Mucosa of descending colon (tissue), 3 donors: ENCODE results near the gene WDFY4. TPM values are rescaled to one million over a fixed set of nuclear protein-coding genes. Genes with fewer than 3 reads are reported as not detected.

Experiments used
- ATAC-seq: fragments of 200-7000 bp; cut with Tn5 transposase; one replicate; pipeline ENCODE4 v1.9.1; 2020; ENCODE audit warnings: mild to moderate bottlenecking, moderate library complexity
- DNase-seq, 3 donors: peaks; one replicate each; pipeline ENCODE4 v3.0.0-alpha.2; 2020
- H3K36me3 ChIP-seq: fragments of 200-600 bp; one replicate; pipeline ENCODE4 v1.8.0; 2021; ENCODE audit warnings: low read depth, mild to moderate bottlenecking
- H3K4me1 ChIP-seq: fragments of 200-600 bp; one replicate; pipeline ENCODE4 v1.8.0; 2021; ENCODE audit warnings: low read depth, mild to moderate bottlenecking
- H3K4me3 ChIP-seq: fragments of 200-600 bp; one replicate; pipeline ENCODE4 v1.8.0; 2021; ENCODE audit warnings: mild to moderate bottlenecking
- H3K9me3 ChIP-seq: fragments of 200-600 bp; one replicate; pipeline ENCODE4 v1.8.0; 2021; ENCODE audit warnings: mild to moderate bottlenecking
- intact Hi-C, 2 donors: fragments of 100-400 bp; cut with DNase I in 1 of 2; cut with micrococcal nuclease in 1 of 2; formaldehyde crosslinking; loops; one replicate each; pipeline versions ENCODE4 v1.11.0 to v1.11.1; 2022; cut with DNase I, micrococcal nuclease
- total RNA-seq, 3 donors: library from RNA; stranded (reverse); fragmentation: NEBNext Ultra II Directional in 2 of 3; extraction: Animal tissue kit (Norgen Biotek cat#: 25700) in 2 of 3; gene quantifications; one replicate each; pipeline versions ENCODE4 v1.2.1 to v1.2.4, GENCODE V29; 2021 to 2023
- TF ChIP-seq, protein P1 (sequence below): fragments of 200-600 bp; IDR thresholded peaks from one replicate; pipeline ENCODE4 v1.8.0; 2022; ENCODE audit warnings: antibody characterized with exemption, mild to moderate bottlenecking
- donor health status: DM: no; HTN: no; CAD: no; lungs with moderate emphysema.
- donor health status: DM: no; HTN: no; CAD: no.
- donor health status: DM: no; HTN: yes; CAD: no.

Gene WDFY4
- total RNA-seq, 3 donors from 2014 or later: 2.1 to 3.3 (median 2.2) TPM

DNA sequence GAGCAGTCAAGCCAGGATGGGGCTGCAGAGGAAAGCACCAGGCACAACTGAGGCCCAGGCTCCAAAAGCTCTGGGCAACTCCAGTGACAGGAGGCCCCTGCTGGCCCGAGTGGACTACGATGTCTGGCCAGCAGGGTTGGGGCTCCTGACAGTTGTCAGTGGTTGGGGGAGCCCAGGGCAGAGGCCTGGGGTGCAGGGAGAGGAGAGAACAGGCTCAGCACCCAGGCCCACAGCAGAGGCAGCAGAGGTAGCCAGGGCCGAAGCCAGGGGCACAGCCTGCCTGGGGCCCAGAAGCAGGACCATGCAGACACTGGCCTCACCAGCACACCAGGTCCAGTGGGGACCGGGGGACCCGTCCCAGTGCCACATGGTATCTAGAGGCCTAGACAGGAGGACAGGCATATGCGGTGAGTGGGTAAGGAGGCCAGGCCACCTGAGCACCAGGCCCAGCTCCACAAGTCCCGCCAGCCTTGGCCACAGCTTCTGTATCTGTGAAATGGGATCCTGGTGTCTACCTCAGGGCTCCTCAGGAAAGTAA, 301.0 kb downstream of the WDFY4 start:
- no peak overlapping the region for H3K4me3 ChIP-seq
- H3K4me1 ChIP-seq: no peaks in the 10 kb centered on the region
- intact Hi-C loops: loop anchor here in 1 of 2 donors (10.0 kb wide), 1 partner anchor 179 kb away; no protein-coding TSS in a partner anchor
- no peaks in the 10 kb centered on the region for H3K9me3 ChIP-seq
- ATAC-seq: no peak
- DNase-seq: no peak
- H3K36me3 ChIP-seq: no peaks in the 10 kb centered on the region
- TF ChIP-seq, protein P1, sequence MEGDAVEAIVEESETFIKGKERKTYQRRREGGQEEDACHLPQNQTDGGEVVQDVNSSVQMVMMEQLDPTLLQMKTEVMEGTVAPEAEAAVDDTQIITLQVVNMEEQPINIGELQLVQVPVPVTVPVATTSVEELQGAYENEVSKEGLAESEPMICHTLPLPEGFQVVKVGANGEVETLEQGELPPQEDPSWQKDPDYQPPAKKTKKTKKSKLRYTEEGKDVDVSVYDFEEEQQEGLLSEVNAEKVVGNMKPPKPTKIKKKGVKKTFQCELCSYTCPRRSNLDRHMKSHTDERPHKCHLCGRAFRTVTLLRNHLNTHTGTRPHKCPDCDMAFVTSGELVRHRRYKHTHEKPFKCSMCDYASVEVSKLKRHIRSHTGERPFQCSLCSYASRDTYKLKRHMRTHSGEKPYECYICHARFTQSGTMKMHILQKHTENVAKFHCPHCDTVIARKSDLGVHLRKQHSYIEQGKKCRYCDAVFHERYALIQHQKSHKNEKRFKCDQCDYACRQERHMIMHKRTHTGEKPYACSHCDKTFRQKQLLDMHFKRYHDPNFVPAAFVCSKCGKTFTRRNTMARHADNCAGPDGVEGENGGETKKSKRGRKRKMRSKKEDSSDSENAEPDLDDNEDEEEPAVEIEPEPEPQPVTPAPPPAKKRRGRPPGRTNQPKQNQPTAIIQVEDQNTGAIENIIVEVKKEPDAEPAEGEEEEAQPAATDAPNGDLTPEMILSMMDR: no peak

DNA sequence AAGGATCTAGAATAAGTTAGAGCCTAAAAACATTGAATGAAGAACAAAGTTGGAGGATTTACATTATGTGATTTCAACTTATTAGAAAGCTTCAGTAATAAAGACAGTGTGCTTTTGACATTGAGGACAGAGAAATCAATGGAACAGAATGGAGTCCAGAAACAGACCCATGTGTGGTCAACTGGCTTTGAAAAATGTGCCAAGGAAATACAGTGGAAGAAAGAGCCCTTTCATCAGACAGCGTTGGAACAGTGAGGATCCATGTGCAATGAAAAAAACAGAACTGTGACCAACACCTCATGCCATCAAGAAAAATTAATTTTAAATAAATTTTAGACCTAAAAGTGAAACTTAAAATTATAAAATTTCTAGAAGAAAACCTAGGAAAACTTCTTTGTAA, 305.6 kb downstream of the WDFY4 start:
- H3K9me3 ChIP-seq: no peaks in the 10 kb centered on the region
- H3K4me3 ChIP-seq: no peak overlapping the region
- no peaks in the 10 kb centered on the region for H3K4me1 ChIP-seq
- TF ChIP-seq, protein P1: no peak
- ATAC-seq: no peak
- H3K36me3 ChIP-seq: no peaks in the 10 kb centered on the region
- no peak for DNase-seq
- intact Hi-C loops: no loop called here

DNA sequence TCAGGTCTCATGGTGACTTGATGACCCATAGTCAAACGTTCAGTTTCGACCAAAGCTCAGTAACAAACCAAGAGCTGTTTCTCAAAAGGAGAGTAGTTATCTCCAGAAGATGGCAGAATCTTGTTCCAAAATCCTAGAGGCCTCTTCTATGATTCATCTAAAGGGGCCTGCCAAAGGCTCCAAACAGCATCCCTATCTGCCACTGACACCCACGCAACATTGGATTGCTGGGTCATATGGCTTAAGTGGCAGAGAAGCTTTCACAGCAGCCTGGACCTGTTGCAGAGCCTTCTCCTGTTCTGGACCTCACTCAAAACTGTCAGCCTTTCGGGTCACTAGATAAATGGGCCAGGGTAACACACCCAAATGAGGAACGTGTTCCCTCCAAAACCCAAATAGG, 309.0 kb downstream of the WDFY4 start:
- no peaks in the 10 kb centered on the region for H3K9me3 ChIP-seq
- ATAC-seq: no peak
- intact Hi-C loops: no loop called here
- no peak overlapping the region for H3K4me3 ChIP-seq
- no peak for DNase-seq
- H3K36me3 ChIP-seq: no peaks in the 10 kb centered on the region
- TF ChIP-seq, protein P1: no peak
- H3K4me1 ChIP-seq: no peaks in the 10 kb centered on the region

DNA sequence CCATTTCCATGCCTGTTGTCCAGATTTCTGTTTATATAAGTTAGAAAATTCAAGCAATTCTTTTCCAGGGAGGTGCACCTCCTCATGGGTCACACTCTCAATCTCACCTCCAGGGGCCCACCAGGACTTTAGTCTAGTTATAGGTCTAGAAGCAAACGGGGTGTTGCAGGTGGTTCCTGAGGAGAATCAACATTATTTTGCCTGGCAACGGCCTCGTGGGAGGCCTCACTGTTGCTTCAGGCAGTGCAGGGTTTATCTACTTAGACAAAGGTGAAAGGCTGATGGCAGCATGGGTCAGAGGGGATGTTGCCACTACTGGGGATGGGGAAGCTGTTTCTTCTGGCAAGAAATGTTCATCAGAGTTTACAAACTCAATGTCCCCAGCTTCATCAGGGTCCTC, 311.7 kb downstream of the WDFY4 start:
- H3K4me3 ChIP-seq: no peak overlapping the region
- TF ChIP-seq, protein P1: no peak
- intact Hi-C loops: no loop called here
- DNase-seq (no peak), ATAC-seq (no peak)
- no peaks in the 10 kb centered on the region for H3K9me3 ChIP-seq
- H3K36me3 ChIP-seq: no peaks in the 10 kb centered on the region
- no peaks in the 10 kb centered on the region for H3K4me1 ChIP-seq

DNA sequence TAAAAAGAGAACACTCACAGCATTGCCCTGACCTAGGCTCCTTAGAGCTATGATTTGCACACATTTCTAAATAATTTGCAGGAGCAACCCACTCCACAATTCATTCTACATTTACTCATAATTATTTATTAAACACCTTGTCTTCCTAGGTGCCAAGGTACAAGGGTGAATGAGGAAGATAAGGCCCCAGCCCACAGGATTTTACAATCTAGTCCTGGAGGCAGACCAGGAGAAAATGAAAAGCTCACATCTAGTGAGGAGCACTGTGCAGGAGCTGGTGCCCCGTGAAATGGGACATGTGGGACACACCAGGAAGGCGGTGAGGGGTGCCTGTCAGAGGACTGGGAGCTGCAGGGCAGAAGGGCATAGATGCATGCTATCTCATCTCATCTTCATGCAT, 314.7 kb downstream of the WDFY4 start:
- DNase-seq: no peak

More for the DNA sequence above, 314.7 kb downstream of the WDFY4 start:
- intact Hi-C loops: no loop called here
- ATAC-seq: no peak
- no peak overlapping the region for H3K4me3 ChIP-seq
- H3K4me1 ChIP-seq: no peaks in the 10 kb centered on the region
- no peaks in the 10 kb centered on the region for H3K36me3 ChIP-seq
- TF ChIP-seq, protein P1: no peak
- H3K9me3 ChIP-seq: no peaks in the 10 kb centered on the region
